ENCODE results near the gene SETD3. TPM values are rescaled to one million over a fixed set of nuclear protein-coding genes. Genes with fewer than 3 reads are reported as not detected.

SETD3 gene
- polyA plus RNA-seq, 1 donor from 2014 or later, result 49.6 TPM

GRCh38 chr14:99383472-99384449 lies 96.9 kb downstream of the SETD3 start:
- H3K4me2 ChIP-seq (ENCODE audit: low read length), result no peak overlapping the region

More at GRCh38 chr14:99383472-99384449, 96.9 kb downstream of the SETD3 start:
- no peak overlapping the region for H3K4me3 ChIP-seq (ENCODE audit: low read length)
- TF ChIP-seq SMC3 (conservative IDR thresholded peaks at IDR 0.05; ENCODE audit: poor library complexity) (no peak), POLR2AphosphoS5 (IDR thresholded peaks at IDR 0.05) (no peak), EZH2 (IDR thresholded peaks at IDR 0.05; ENCODE audit: borderline replicate concordance, insufficient read depth, low read length, poor library complexity, severe bottlenecking) (no peak), RAD21 (conservative IDR thresholded peaks at IDR 0.05) (no peak), REST (IDR thresholded peaks at IDR 0.05; ENCODE audit: borderline replicate concordance) (no peak), TAF1 (IDR thresholded peaks at IDR 0.05; ENCODE audit: low read depth) (no peak), CTCF (IDR thresholded peaks at IDR 0.05; ENCODE audit: poor library complexity, severe bottlenecking) (no peak)
- H3K9ac ChIP-seq (ENCODE audit: low read length), result no peak overlapping the region
- no peak overlapping the region for H2AFZ ChIP-seq (ENCODE audit: low read depth, low read length)
- no peaks in the 10 kb centered on the region for H3K79me2 ChIP-seq (replicated peaks; ENCODE audit: insufficient read depth, low read length)
- H3K36me3 ChIP-seq (ENCODE audit: insufficient read depth, low read length), result no peaks in the 10 kb centered on the region
- no peaks in the 10 kb centered on the region for H4K20me1 ChIP-seq (ENCODE audit: insufficient read depth)
- H3K9me2 ChIP-seq (ENCODE audit: insufficient read depth, low read length), result no peaks in the 10 kb centered on the region
- H3K9me3 ChIP-seq (ENCODE audit: low read length), result no peaks in the 10 kb centered on the region
- no peaks in the 10 kb centered on the region for H3F3A ChIP-seq (ENCODE audit: insufficient read depth, low read length, poor library complexity, severe bottlenecking)
- no peak overlapping the region for H3K27ac ChIP-seq (ENCODE audit: low read length)
- no peaks in the 10 kb centered on the region for H3K27me3 ChIP-seq (ENCODE audit: insufficient read depth, low read depth, low read length)
